ENCODE results near the gene TEAD3. TPM values are rescaled to one million over a fixed set of nuclear protein-coding genes. Genes with fewer than 3 reads are reported as not detected.

The TEAD3 gene
- total and polyA plus RNA-seq, 8 donors, result 18.1 to 54.4 (median 45.3) TPM

GRCh38 chr6:35463292-35463691, 33.6 kb downstream of the TEAD3 start:
- ATAC-seq (no peak), DNase-seq (no peak)
- intact Hi-C loops (cut with DNase I), result no loop called here
- no peak overlapping the region for H3K4me3 ChIP-seq
- peaks cover 0 to 57% of the 10 kb centered on the region in 2 donors for H3K36me3 ChIP-seq
- no peaks in the 10 kb centered on the region for H3K27me3 ChIP-seq
- TF ChIP-seq CTCF (IDR thresholded peaks at IDR 0.05), result no peak
- peaks cover 0 to 5% of the 10 kb centered on the region in 2 donors for H3K4me1 ChIP-seq
- H3K27ac ChIP-seq, result no peak overlapping the region
- H3K9me3 ChIP-seq, result no peaks in the 10 kb centered on the region

DNA sequence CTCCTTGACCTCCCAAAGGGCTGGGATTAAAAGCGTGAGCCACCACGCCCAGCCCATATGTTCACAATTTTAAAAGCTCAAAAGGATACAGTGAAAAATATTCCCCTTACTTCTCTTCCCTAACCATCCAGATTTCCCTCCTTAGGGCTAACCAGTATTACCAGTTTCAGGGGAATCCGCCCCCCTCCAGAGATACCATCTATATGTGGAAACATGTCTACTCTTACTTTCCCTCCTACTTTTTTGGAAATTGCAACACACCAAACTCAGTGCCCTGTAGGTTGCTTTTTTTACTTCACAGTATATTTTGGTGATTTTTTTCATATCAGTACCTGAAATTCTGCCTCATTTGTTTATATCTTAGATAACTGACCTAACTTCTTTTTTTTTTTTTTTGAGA, 35.6 kb downstream of the TEAD3 start:
- Histone ChIP-seq H3K27me3 (no peaks in the 10 kb centered on the region), H3K36me3 (peaks cover 0 to 74% of the 10 kb centered on the region in 2 donors), H3K27ac (no peak overlapping the region), H3K4me1 (no peaks in the 10 kb centered on the region), H3K9me3 (no peaks in the 10 kb centered on the region), H3K4me3 (no peak overlapping the region)
- no peak for TF ChIP-seq CTCF (IDR thresholded peaks at IDR 0.05)
- DNase-seq (no peak), ATAC-seq (no peak)
- intact Hi-C loops (cut with DNase I), result no loop called here

DNA sequence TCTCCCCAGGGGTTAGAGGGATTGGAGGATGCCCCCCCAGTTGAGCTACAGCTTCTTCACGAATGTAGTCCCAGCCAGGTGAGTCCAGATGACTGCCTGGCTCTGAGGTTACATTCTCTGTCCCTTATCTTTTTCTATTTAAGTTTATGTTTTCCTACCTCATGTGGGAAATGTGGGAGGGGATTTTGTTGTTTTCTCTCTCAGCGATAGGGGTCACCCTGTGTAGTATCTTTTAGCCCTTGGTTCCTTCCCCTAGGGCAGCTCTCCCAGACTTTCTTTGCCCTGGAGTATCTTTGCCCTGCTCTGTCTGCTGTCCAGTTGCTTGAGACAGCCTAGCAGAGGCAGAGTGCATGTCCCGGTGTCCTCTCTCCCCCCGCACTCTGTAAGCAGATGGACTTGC, 39.0 kb downstream of the TEAD3 start:
- no peak overlapping the region for H3K27ac ChIP-seq
- no peak for ATAC-seq
- no peaks in the 10 kb centered on the region for H3K9me3 ChIP-seq
- no peak overlapping the region for H3K4me3 ChIP-seq
- intact Hi-C loops (cut with DNase I), result no loop called here
- DNase-seq, result no peak
- H3K4me1 ChIP-seq, result peaks cover 12 to 14% of the 10 kb centered on the region in 2 donors
- H3K36me3 ChIP-seq, result peaks cover 0 to 66% of the 10 kb centered on the region in 2 donors
- H3K27me3 ChIP-seq, result no peaks in the 10 kb centered on the region
- no peak for TF ChIP-seq CTCF (IDR thresholded peaks at IDR 0.05)

- ATAC-seq, result no peak
- peaks cover 0 to 41% of the 10 kb centered on the region in 2 donors for H3K36me3 ChIP-seq
- H3K9me3 ChIP-seq, result no peaks in the 10 kb centered on the region
- H3K27me3 ChIP-seq, result no peaks in the 10 kb centered on the region
- intact Hi-C loops (cut with DNase I), result no loop called here
- no peak for TF ChIP-seq CTCF (IDR thresholded peaks at IDR 0.05)
- no peak overlapping the region for H3K27ac ChIP-seq
- H3K4me3 ChIP-seq, result no peak overlapping the region
- H3K4me1 ChIP-seq, result peaks cover 18 to 26% of the 10 kb centered on the region in 2 donors
- DNase-seq, result no peak
These were observed 42.3 kb downstream of the TEAD3 start for GRCh38 chr6:35454391-35455110.

DNA sequence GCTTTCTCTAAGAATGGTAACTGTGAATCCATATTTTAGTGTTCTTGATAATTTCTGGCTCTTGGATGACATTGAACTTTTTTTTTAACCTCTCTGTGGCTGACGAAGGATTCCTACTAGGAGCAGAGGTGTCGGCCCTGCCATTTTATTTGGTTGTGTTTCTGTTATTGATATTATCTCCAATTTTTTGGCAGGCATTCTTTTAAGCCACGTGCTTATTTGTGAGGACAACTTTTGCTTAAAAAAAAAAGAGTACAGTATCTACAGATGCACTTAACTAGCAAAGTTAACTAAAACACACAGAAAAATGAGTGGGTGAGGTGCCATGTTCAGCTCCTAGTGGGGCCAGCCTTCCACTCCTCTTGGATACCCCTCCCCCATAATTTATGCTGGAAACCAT, 43.6 kb downstream of the TEAD3 start:
- Histone ChIP-seq H3K9me3 (no peaks in the 10 kb centered on the region), H3K4me1 (peaks cover 18 to 31% of the 10 kb centered on the region in 2 donors), H3K27ac (no peak overlapping the region), H3K36me3 (peaks cover 0 to 28% of the 10 kb centered on the region in 2 donors), H3K4me3 (peak overlapping the region; percentile 58 to 78), H3K27me3 (no peaks in the 10 kb centered on the region)
- DNase-seq (no peak), ATAC-seq (no peak)
- intact Hi-C loops (cut with DNase I), result no loop called here
- TF ChIP-seq CTCF (IDR thresholded peaks at IDR 0.05), result no peak
